CD4-positive, alpha-beta T cell treated with Interleukin-21 for 1 hour (primary cell): Measurements from ENCODE around the gene EPHB4.
"Not testable (repeated sequence)": the region's sequence is repeated elsewhere in the genome, so short reads cannot be mapped to it uniquely, and the experiment has no call there.

Experiments used
- DNase-seq: peaks from one replicate; pipeline ENCODE4 v3.0.0-alpha.2; 2020

Gene EPHB4

GRCh38 chr7:100785878-100786277 lies 41.4 kb downstream of the EPHB4 start:
- no peak for DNase-seq

GRCh38 chr7:100783804-100784203 lies 43.5 kb downstream of the EPHB4 start:
- DNase-seq: no peak

GRCh38 chr7:100781255-100781654 lies 46.1 kb downstream of the EPHB4 start:
- no peak for DNase-seq

- no peak for DNase-seq
These were observed 48.0 kb downstream of the EPHB4 start for GRCh38 chr7:100779359-100779758.

- DNase-seq: no peak
These were observed 49.2 kb downstream of the EPHB4 start for GRCh38 chr7:100778061-100778621.

- no peak for DNase-seq
These were observed 53.8 kb downstream of the EPHB4 start for GRCh38 chr7:100773491-100773890.

GRCh38 chr7:100768784-100769183 lies 58.5 kb downstream of the EPHB4 start:
- no peak for DNase-seq

- DNase-seq: no peak
These were observed 62.1 kb downstream of the EPHB4 start for GRCh38 chr7:100765250-100765649.

GRCh38 chr7:100764841-100765240 lies 62.5 kb downstream of the EPHB4 start:
- DNase-seq: no peak

GRCh38 chr7:100763556-100764140 lies 63.7 kb downstream of the EPHB4 start:
- no peak for DNase-seq

- DNase-seq: not testable (repeated sequence)
These were observed 64.5 kb downstream of the EPHB4 start for GRCh38 chr7:100762841-100763240.

- DNase-seq: no peak
These were observed 67.8 kb downstream of the EPHB4 start for GRCh38 chr7:100759357-100760171.

GRCh38 chr7:100753750-100754149 lies 73.6 kb downstream of the EPHB4 start:
- no peak for DNase-seq

- DNase-seq: no peak
These were observed 74.3 kb downstream of the EPHB4 start for GRCh38 chr7:100752994-100753393.
